ENCODE results near the gene CYP3A4.

CYP3A4 gene

GRCh38 chr7:99720800-99721595, 63.0 kb downstream of the CYP3A4 start:
- no peak for DNase-seq

- DNase-seq, result no peak
These were observed 63.8 kb downstream of the CYP3A4 start for GRCh38 chr7:99719996-99720769.

GRCh38 chr7:99713995-99714570, 69.9 kb downstream of the CYP3A4 start:
- DNase-seq, result no peak

DNA sequence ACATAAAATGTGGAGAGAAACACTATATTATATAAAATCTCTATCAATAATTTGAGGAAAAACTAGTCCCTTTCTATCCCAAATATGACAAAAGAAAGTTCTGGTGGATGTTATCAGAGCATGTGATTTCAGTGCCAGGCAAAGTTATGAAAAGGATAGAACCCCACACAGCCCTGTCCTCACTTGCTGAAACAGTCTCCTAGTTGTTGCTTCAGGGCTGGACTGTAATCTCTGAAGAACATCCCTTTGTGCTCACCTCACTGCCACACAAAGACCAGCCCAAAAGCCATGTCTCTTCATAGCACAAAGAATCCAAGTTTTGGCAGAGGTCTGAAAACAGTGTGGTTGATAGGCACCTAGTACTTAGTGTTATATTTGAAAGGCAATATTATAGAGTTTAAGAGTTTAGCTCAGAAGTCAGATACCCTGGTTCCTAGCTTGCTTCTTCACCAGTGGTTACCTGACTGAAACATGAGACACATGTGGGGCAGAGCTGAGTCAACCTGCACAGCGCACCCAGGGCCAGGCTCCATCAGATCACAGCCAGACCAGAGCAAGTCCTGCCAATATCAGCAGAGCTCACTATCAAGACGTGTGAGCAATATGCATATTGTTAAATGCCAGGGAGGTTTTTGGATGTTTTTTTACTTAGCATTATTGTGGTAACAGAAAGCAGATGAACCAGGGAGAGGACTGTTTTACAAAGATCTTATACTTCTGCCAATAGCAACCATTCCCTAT, 74.0 kb downstream of the CYP3A4 start:
- no peak for DNase-seq

DNA sequence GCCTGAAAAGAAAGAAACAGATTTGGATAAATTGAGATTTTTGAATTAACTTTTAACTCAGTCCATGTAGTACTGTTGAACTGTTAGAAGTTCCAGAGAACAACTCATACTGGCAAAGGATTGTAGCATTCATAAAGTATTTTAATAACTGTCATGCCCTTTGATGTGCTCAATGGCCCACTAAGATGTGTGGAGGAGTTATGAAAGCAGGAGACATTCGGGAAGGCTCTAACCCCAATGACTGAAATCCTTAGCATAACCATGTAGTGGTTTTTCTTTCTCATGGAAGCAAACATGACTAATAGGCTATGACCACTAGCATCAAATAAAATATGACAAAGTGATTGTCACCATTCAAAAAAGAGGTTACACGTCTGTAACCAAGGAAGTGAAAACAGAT, 74.7 kb downstream of the CYP3A4 start:
- no peak for DNase-seq

DNA sequence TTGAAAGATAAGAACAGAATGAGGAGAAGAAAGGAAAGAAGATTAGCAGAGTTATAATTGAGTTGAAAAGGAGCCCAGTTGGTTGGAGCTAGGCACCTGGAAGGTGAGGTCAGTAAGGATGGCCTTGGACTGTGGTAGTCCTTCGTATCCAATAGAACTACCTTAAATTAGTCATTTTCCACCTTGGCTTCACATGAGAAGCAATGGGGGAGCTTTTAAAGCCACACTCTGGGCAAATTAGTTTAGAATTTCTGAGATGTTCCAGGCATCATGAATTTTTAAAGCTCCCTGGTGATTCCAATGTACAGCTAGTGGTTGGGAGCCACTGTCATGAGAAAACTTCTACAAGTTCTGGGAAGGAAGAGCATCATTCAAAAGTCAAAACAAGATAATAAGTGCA, 76.9 kb downstream of the CYP3A4 start:
- DNase-seq, result no peak
